GM23338 (cell line): ENCODE results near the gene MYOM1. TPM values are rescaled to one million over a fixed set of nuclear protein-coding genes. Genes with fewer than 3 reads are reported as not detected.
A peak's percentile ranks its signal among the peaks of the same experiment; 100 is the strongest.

Experiments
- ATAC-seq: fragments of 200-7000 bp; cut with Tn5 transposase; 3 replicates; pipeline ENCODE4 v1.9.1; 2020
- DNase-seq: peaks from one replicate; pipeline ENCODE4 v3.0.0-alpha.2; 2015; ENCODE audit warnings: low spot score
- H2AFZ ChIP-seq: fragments of 200-600 bp; sonication (generic); 2 replicates; pipeline ENCODE4 v1.8.0; 2016; ENCODE audit warnings: antibody characterized with exemption, mild to moderate bottlenecking, moderate library complexity
- H3F3A ChIP-seq: fragments of 200-600 bp; sonication (generic); replicated peaks from 2 replicates; pipeline ENCODE4 v1.8.0; 2017; ENCODE audit warnings: antibody characterized with exemption, mixed run types, low read depth
- H3K27ac ChIP-seq: fragments of 200-600 bp; sonication (generic); 2 replicates; pipeline ENCODE4 v1.6.1; 2016; ENCODE audit warnings: low read depth
- H3K27me3 ChIP-seq: fragments of 200-600 bp; sonication (generic); 2 replicates; pipeline ENCODE4 v1.8.0; 2016; ENCODE audit warnings: mild to moderate bottlenecking, mixed run types, moderate library complexity; ENCODE audit not compliant: insufficient read depth
- H3K36me3 ChIP-seq: fragments of 200-600 bp; sonication (generic); 2 replicates; pipeline ENCODE4 v1.8.0; 2016; ENCODE audit warnings: mild to moderate bottlenecking; ENCODE audit not compliant: insufficient read depth
- H3K4me1 ChIP-seq: fragments of 200-600 bp; sonication (generic); 2 replicates; pipeline ENCODE4 v1.8.0; 2016; ENCODE audit warnings: mild to moderate bottlenecking, moderate library complexity; ENCODE audit not compliant: insufficient read depth
- H3K4me2 ChIP-seq: fragments of 200-600 bp; sonication (generic); 2 replicates; pipeline ENCODE4 v1.7.1; 2017; ENCODE audit warnings: mixed run types
- H3K4me3 ChIP-seq: fragments of 200-600 bp; sonication (generic); 2 replicates; pipeline ENCODE4 v1.6.1; 2016; ENCODE audit warnings: mixed run types
- H3K79me2 ChIP-seq: fragments of 200-600 bp; sonication (generic); replicated peaks from 2 replicates; pipeline ENCODE4 v1.8.0; 2017; ENCODE audit warnings: mild to moderate bottlenecking; ENCODE audit not compliant: insufficient read depth
- H3K9me2 ChIP-seq: fragments of 200-600 bp; sonication (generic); 2 replicates; pipeline ENCODE4 v1.8.0; 2017; ENCODE audit not compliant: insufficient read depth
- H4K20me1 ChIP-seq: fragments of 200-600 bp; sonication (generic); replicated peaks from 2 replicates; pipeline ENCODE4 v1.8.0; 2017; ENCODE audit warnings: mild to moderate bottlenecking; ENCODE audit not compliant: insufficient read depth
- H3K27ac Mint-ChIP-seq: 2 replicates; pipeline ENCODE4 v1.8.0; 2020; ENCODE audit warnings: inconsistent platforms, mild to moderate bottlenecking, moderate library complexity, mixed read lengths
- H3K27me3 Mint-ChIP-seq: 3 replicates; pipeline ENCODE4 v1.8.0; 2022; ENCODE audit warnings: low read depth, mild to moderate bottlenecking, moderate library complexity, mixed read lengths, inconsistent platforms; ENCODE audit not compliant: insufficient read depth, poor library complexity
- H3K36me3 Mint-ChIP-seq: 3 replicates; pipeline ENCODE4 v1.8.0; 2021; ENCODE audit warnings: low read depth, mild to moderate bottlenecking, inconsistent platforms, moderate library complexity, mixed read lengths
- H3K4me1 Mint-ChIP-seq: 3 replicates; pipeline ENCODE4 v1.8.0; 2020; ENCODE audit warnings: mild to moderate bottlenecking, inconsistent platforms, mixed read lengths
- H3K4me3 Mint-ChIP-seq: 3 replicates; pipeline ENCODE4 v1.8.0; 2021; ENCODE audit warnings: moderate library complexity, mild to moderate bottlenecking, inconsistent platforms, mixed read lengths
- H3K9me3 Mint-ChIP-seq: 3 replicates; pipeline ENCODE4 v1.8.0; 2020; ENCODE audit warnings: moderate library complexity, mild to moderate bottlenecking, inconsistent platforms, mixed read lengths
- CREB1 ChIP-seq: fragments of 250-450 bp; sonication (Bioruptor Pico); IDR thresholded peaks from 2 replicates; pipeline ENCODE4 v1.5.0; 2020; ENCODE audit warnings: low read depth, mild to moderate bottlenecking, moderate library complexity
- CTCF ChIP-seq, 2 experiments: fragments of 200-600 bp in 1 of 2; sonication (generic) in 1 of 2; conservative IDR thresholded peaks; 2 replicates each; pipeline versions ENCODE4 v1.5.1 to v1.6.1; 2016 to 2017; ENCODE audit warnings: antibody characterized with exemption in 2 of 2, low read depth in 2 of 2, mild to moderate bottlenecking in 2 of 2, moderate library complexity in 1 of 2
- ETS1 ChIP-seq: IDR thresholded peaks from 2 replicates; pipeline ENCODE4 v1.6.1; 2016; ENCODE audit warnings: antibody characterized with exemption
- EZH2 ChIP-seq: fragments of 200-600 bp; sonication (generic); IDR thresholded peaks from one replicate; pipeline ENCODE4 v1.8.0; 2017; ENCODE audit warnings: antibody characterized with exemption, mild to moderate bottlenecking, low read depth; ENCODE audit not compliant: unreplicated experiment
- EZH2phosphoT487 ChIP-seq: fragments of 200-600 bp; sonication (generic); IDR thresholded peaks from one replicate; pipeline ENCODE4 v1.8.1; 2018; ENCODE audit warnings: antibody characterized with exemption; ENCODE audit not compliant: unreplicated experiment
- JUNB ChIP-seq: IDR thresholded peaks from one replicate; pipeline ENCODE4 v1.6.1; 2016; ENCODE audit warnings: antibody characterized with exemption; ENCODE audit not compliant: unreplicated experiment
- NANOG ChIP-seq: IDR thresholded peaks from 2 replicates; pipeline ENCODE4 v1.6.1; 2016; ENCODE audit warnings: antibody characterized with exemption, borderline replicate concordance
- POLR2AphosphoS5 ChIP-seq: IDR thresholded peaks from 2 replicates; pipeline ENCODE4 v1.6.1; 2016; ENCODE audit warnings: antibody characterized with exemption, low read depth
- REST ChIP-seq: IDR thresholded peaks from one replicate; pipeline ENCODE4 v1.6.1; 2018; ENCODE audit warnings: antibody characterized with exemption; ENCODE audit not compliant: unreplicated experiment
- STAT1 ChIP-seq: IDR thresholded peaks from one replicate; pipeline ENCODE4 v1.6.1; 2016; ENCODE audit warnings: antibody characterized with exemption; ENCODE audit not compliant: unreplicated experiment
- ZNF114 ChIP-seq: fragments of 250-450 bp; sonication (Bioruptor Pico); IDR thresholded peaks from 2 replicates; pipeline ENCODE4 v1.5.0; 2020; ENCODE audit warnings: mild to moderate bottlenecking, moderate library complexity
- ZNF331 ChIP-seq: fragments of 250-450 bp; sonication (Bioruptor Pico); IDR thresholded peaks from 2 replicates; pipeline ENCODE4 v1.5.0; 2020; ENCODE audit warnings: low read depth, mild to moderate bottlenecking, moderate library complexity
- ZNF462 ChIP-seq: fragments of 250-450 bp; sonication (Bioruptor Pico); IDR thresholded peaks from 2 replicates; pipeline ENCODE4 v1.5.0; 2020; ENCODE audit warnings: mild to moderate bottlenecking, moderate library complexity
- polyA plus RNA-seq: library from polyadenylated mRNA; unstranded; fragments of >200 nt; fragmentation: Nextera tagmentation; extraction: Ambion mirVana; gene quantifications from 2 replicates; pipeline ENCODE4 v1.2.1, GENCODE V29; 2016
- total RNA-seq: library from RNA; depleted of rRNA; stranded (reverse); fragments of >200 nt; shearing (Covaris generic); gene quantifications from 2 replicates; pipeline ENCODE4 v1.2.3, GENCODE V29; 2014

Gene MYOM1
- total and polyA plus RNA-seq, 2 experiments from 2014 or later, result 0.27 to 0.38 TPM

DNA sequence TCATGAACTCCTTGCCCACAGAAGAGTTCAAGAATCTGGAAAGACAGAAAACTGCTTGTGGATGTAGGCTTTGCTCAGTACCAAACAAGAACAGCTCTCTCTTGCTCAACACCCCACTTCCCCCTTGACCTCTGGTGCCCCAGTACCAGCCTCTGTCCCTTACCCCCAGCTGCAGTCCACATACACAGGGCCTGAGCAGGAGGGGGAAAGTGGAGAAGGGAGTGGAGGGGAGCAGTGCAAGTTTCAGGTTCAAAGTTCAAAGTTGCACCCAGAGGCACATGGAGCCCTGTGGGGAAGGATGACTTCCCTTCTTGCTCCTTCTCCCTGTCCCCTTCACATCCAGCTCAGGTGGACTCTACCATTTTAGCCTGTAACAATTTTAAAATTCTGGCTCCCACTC is 145.7 kb downstream of the MYOM1 start:
- H3K4me1 ChIP-seq, result no peaks in the 10 kb centered on the region
- TF ChIP-seq EZH2, result no peak
- TF ChIP-seq CTCF (conservative IDR thresholded peaks at IDR 0.05; ENCODE audit: low read depth in 2 of 2), result no peak
- TF ChIP-seq STAT1, result no peak
- TF ChIP-seq EZH2phosphoT487, result no peak
- TF ChIP-seq NANOG, result no peak
- no peak for TF ChIP-seq CREB1 (CRISPR knock-in tag)
- no peak for TF ChIP-seq ZNF331 (CRISPR knock-in tag)
- no peak for TF ChIP-seq POLR2AphosphoS5
- no peak for TF ChIP-seq ZNF462
- TF ChIP-seq JUNB, result no peak
- no peak for TF ChIP-seq ZNF114 (CRISPR knock-in tag)
- no peak for TF ChIP-seq ETS1
- TF ChIP-seq REST, result no peak
- H4K20me1 ChIP-seq, result no peaks in the 10 kb centered on the region
- H3K36me3 ChIP-seq, result no peaks in the 10 kb centered on the region
- Mint-ChIP-seq H3K27me3 (no peaks in the 10 kb centered on the region), H3K9me3 (peaks cover 4% of the 10 kb centered on the region; the same call in 2 of the 3 replicates), H3K4me1 (peaks cover 11% of the 10 kb centered on the region), H3K36me3 (no peaks in the 10 kb centered on the region), H3K27ac (no peak overlapping the region), H3K4me3 (no peak overlapping the region)
- ATAC-seq (no peak), DNase-seq (no peak)
- H3K4me3 ChIP-seq, result no peak overlapping the region
- no peaks in the 10 kb centered on the region for H3K79me2 ChIP-seq
- H3K27ac ChIP-seq, result no peak overlapping the region
- no peaks in the 10 kb centered on the region for H3K9me2 ChIP-seq
- no peak overlapping the region for H3K4me2 ChIP-seq
- H3F3A ChIP-seq, result no peaks in the 10 kb centered on the region
- H3K27me3 ChIP-seq, result no peaks in the 10 kb centered on the region
- H2AFZ ChIP-seq, result peak overlapping the region; percentile 78; the same call in 1 of the 2 replicates
